GM10847 (cell line): ENCODE data around the gene MROH7.

Source experiments
- POLR2A ChIP-seq: IDR thresholded peaks from 2 replicates; pipeline ENCODE4 v1.6.1; 2011; ENCODE audit not compliant: insufficient read length; ENCODE audit errors: extremely low read depth

The MROH7 gene

DNA sequence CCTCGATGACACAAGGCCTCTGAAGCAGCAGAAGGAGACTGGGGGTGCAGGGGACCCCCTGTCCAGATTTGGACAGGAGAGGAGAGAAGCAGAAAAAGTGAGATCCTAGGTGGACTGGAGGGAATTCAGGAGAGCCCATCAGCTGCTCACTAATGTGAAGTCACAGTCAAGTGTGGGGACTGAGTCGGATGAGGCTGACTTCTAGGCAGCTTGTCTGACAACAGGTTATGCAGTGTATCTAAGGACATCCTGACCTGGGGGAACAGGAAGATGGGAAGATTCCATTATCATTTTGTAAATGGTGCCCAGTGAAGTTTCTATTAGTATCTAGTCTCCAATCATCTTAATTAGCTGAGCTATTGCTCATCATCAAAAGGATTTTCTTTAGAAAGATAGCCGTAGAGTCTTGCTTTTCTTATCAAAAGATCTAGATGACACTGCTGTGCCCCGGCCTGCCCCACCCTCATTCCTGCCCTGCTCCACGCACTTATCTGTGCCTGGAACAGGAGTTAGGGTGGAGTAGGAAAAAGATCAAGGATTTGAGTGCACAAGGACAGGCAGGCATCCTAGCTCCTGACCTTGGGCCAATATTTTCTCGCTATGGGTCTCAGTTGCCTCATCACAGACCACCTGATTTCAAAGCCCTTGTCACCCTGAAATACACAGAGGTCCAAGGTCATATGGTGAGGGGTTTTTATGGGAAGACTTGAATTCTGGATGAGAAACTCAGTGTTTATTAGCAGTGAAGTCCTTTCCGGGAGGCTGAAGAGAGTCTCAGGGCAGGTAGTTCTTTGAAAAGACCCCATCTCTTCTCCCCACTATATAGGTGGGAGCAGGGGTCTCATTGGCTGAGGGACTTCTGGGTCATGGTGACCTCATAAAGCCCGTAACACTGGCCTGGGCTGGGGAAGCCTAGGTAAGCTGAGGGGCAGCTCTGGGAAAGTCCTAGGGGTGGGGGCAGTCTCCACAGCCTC lies at the start of gene MROH7:
Gene MROH7 (plus strand): TSS at position 924 of the 974 bp plus-strand sequence. CDS start 11,141 bp downstream, outside the sequence.
- TF ChIP-seq POLR2A, result no peak

DNA sequence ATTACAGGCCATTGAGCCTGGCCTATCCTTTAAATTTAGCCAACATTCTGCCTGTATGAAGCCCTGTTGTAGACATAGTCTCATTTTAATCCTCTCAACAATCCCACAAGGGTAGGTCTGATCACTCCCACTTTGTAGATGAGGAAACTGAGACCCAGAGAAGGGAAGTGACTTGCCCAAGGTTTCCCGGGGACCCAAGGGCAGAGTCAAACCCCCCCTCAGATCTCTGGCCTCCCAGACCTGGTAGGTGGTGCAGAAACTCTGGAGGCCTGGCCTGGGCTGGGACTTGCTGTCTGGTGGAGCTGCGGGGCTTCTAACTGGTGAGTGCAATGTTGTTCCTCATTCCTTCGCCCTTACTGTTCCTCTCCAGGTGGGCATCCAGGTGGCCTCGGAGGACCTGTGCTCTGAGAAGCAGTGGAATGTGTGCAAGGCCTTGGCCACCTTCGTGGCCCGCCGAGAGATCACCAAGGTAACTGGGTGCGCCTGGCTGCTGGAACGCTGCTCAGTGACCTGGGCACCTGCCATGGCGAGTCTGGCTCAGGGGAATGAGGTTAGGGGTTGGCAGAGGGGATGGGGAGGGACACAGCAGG lies 47.9 kb upstream of the MROH7 start:
- no peak for TF ChIP-seq POLR2A

DNA sequence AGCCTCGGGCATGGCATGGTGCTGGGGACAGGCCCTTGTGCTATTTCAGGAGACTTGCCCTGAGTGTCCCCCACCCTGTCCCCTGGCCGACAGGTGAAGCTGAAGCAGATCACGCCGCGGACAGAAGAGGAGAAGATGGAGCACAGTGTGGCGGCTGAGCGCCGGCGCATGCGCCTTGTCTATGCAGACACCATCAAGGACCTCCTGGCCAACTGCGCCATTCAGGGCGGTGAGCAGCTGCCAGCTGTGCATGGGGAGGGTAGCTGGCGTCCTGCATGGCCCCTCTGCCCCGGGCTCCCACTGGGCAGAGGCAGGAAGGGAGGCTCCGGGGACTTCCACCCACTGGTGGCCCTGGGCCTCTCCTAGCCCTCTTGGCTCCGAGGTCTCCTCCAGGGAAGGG lies 47.1 kb upstream of the MROH7 start:
- no peak for TF ChIP-seq POLR2A

DNA sequence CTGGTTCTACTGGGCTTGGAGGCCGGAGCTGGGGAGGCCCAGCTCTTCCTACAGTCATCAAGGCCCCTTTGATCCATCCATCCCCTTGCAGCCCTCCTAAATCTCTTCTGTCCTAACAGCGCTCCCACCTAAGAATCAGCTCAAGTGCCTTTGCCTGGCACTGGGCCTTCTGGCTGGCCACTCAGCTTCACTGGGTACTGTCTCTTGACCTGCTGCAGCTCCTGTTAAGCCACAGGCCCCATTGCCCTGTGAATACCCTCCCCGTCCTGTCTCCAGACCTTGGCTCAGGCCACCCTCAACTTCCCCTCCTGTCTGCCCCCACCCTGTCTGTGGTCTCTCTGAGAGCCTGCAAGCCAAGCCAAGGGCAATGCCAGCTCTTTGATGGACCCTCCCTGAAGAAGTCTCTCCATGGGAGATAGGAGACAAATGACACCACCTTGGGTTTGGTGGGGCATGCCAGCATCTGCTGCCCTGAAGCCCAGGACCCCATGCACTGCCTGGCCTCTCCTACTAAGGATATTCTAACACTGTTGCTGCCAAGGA lies 45.6 kb upstream of the MROH7 start:
- no peak for TF ChIP-seq POLR2A

DNA sequence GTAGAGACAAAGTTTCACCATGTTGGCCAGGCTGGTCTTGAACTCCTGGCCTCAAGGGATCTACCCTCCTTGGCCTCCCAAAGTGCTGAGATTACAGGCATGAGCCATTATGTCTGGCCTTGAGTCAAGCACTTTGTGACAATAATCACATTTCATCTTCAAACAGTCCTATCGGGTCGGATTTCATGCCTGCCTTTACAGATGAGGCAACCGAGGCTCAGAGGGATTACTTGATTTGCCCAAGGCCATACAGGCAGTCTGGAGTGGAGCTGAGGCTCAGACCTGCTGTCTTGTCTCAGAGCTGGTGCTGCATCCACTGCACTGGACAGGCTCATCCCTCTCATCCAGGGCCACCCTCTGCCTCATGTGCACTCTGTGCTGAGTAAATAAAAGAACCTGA lies 44.8 kb upstream of the MROH7 start:
- TF ChIP-seq POLR2A, result no peak

DNA sequence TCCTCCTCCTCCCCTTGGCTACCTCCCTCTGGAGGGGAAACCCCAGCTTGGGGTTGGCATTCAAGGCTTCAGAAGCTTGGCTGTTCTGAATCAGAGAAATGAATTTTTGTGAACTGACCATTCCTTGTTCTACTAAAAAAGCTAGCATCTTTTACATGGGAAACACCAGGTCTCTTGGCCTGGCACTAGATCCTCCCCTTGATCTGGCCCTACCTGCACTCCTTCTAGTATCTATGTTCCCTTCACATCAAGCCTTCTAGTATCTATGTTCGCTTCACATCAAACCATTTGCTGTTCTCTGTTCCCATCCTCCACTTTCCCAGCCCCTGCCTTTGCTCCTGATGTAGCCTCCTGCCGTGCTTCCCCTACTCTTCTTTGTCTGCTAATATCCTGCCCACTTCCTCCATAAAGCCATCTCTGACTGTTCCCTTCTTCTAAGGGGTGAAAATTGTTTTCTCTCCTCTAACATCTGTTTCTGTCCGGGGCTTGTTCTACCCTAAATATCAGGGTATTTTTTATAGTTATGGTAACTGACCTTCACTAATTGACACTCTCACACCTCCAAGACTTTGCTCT lies 44.0 kb upstream of the MROH7 start:
- TF ChIP-seq POLR2A, result no peak

DNA sequence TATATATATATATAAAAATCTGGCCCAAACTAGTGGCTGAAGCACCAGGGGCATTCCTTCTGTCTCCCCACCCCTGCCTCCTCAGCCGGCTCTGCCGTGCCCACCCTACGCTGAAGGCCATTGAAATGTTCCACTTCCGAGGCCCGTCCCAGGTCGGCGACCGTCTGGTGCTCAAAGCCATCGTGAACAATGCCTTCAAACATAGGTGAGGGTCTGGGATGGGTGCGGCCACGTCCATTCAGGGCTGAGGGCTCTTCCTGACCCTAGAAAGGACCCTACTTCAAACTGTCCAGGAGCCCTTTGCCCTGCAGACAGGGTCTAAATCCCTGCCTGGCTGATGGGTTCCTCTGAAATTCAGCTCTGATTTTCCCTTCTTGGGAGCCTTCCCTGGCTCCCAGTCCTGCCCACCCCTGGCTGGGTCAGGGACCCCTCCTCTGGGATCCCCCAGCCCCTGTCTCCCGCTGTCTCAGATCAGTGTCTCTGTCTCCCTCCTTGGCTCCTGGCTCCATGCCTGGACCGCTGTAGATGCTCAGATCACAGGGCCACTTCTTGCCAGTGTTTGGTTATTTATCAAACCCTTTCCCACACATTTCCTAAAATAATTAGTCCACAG lies 42.3 kb upstream of the MROH7 start:
- TF ChIP-seq POLR2A, result no peak

DNA sequence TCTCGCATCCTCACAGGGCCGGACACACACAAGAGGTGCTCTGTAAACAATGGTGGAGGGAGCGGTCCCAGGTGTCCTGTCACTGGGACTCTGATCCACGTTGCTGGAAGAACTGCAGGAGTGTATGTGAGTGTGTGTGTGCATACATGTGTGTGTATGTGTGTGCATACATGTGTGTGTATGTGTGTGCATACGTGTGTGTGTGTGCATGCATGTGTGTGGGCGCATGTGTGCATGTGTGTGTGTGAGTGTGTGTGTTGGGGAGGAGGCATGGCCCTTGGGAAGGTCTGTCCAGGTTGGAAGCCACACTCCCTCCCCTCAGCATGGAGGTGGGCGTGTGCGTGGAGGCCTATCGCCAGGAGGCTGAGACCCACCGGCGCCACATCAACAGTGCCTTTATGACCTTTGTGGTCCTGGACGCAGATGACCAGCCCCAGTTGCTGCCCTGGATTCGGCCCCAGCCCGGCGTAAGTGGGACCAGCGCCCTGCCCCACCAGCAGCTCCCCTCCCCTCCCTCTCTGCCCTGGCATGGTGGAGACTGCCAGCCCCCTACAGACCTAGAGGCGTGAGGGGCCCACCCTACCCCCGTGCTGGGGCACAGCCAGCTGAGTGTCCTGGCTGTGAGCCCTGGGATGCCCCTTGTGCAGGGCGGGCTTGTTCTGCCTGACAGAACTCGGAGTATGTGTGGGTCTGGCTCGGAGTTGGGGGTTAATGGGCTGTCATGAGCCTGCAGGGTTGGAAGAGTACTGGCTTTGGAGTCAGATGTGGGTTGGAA lies 40.5 kb upstream of the MROH7 start:
- no peak for TF ChIP-seq POLR2A

DNA sequence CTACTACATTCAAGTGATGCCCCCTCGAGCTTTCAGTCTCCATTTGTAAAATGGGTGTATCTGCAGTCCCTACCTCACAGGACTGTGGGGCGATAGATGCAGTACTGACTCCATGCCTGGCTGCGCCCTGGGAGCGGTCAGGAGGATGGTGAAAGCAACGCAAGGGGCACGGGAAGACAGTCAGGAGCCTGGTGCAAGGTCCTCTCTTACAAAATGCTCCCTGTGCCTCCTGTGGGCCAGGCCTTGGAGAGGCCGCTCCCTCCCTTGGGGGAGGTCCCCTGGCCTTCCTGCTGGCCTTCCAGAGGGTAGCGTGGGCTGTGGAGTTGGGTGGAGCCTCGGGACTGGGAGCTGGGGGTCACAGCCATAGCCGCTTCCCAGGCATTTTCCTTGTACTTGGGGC lies 39.9 kb upstream of the MROH7 start:
- TF ChIP-seq POLR2A, result no peak

DNA sequence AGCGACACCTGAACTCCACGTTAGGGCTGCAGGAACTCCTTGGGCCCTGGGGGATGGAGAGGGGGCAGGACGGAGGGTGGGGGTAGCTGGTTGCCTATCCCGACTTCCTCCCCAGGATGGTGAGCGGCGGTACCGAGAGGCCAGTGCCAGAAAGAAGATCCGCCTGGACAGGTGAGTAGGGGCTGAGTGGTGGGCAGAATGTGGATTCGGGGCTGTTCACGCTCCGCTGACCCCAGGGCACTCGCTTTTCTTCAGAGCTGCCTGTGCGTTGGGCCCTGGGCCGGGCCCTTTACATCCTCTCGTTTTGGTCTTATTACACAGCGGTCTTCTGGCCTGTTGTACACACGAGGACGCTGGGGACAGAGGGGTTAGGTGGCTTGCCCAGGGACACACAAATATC lies 39.0 kb upstream of the MROH7 start:
- no peak for TF ChIP-seq POLR2A

DNA sequence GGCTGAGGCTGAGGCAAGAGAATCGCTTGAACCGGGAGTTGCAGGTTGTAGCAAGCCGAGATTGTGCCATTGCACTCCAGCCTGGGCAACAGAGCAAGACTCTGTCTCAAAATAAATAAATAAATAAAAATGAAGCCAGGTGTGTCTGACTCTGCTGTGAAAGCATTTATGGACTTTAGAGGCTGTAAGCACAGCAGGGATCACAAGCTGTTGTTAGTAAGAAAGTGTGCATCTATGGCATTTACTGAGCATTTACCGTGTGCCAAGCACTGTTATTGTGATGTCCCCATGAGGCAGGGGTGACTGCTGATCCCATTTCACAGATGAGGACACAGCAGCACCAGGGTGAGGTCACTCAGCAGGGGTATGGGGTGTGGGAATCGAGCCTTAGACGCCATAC lies 38.3 kb upstream of the MROH7 start:
- no peak for TF ChIP-seq POLR2A

DNA sequence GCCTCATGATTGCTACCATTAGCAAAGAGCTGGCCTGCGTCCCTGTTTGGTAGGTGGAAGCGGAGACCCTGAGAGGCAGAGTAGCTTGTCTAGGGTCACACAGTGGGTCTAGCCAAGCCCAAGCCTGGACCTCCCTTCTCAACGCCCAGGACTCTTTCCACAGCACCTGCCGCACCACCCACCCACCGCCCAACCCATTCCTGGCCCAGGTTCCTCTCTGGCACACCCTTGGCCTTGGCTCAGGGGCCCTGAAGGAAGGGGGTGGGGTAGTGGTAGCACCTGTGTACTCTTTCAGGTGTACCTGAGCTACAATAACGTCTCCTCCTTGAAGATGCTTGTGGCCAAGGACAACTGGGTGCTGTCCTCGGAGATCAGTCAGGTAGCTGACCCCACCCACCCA lies 37.5 kb upstream of the MROH7 start:
- no peak for TF ChIP-seq POLR2A

DNA sequence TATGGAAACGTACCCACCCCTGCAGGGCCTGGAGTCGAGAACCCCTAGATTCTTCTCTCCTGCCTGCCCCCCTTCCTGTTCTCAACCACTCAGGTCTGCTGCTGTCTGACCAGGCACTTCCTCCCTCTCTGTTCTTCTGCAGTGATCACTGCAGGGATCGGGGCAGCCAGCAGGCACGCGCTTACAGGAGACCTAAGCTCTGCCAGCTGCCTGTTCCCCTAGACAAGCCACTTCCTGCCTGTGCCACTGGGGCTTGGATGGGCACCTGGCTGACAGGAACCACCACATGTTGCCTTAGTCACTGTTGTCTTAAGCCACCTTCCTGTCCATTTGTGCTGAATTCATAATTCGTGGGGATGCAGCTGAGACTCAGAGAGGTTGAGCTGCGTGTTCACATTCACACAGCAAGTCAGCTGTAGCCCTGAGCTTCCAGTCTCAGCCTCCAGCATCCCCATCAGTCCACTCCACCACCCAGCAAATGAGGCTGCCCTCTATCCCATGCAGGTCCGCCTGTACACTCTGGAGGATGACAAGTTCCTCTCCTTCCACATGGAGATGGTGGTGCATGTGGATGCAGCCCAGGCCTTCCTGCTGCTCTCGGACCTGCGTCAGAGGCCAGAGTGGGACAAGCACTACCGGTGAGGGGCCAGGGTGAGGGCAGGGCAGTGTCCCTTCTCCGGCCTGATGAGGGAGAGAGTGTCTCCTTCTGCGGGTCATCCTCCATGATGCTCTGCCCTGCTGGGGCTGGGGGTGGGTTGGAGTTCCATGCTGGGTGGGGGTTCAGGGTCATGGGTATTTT lies 36.8 kb upstream of the MROH7 start:
- TF ChIP-seq POLR2A, result no peak
